ENCODE results near the gene KMT2E.
"Not testable (repeated sequence)": the region's sequence is repeated elsewhere in the genome, so short reads cannot be mapped to it uniquely, and the experiment has no call there.

The KMT2E gene, protein sequence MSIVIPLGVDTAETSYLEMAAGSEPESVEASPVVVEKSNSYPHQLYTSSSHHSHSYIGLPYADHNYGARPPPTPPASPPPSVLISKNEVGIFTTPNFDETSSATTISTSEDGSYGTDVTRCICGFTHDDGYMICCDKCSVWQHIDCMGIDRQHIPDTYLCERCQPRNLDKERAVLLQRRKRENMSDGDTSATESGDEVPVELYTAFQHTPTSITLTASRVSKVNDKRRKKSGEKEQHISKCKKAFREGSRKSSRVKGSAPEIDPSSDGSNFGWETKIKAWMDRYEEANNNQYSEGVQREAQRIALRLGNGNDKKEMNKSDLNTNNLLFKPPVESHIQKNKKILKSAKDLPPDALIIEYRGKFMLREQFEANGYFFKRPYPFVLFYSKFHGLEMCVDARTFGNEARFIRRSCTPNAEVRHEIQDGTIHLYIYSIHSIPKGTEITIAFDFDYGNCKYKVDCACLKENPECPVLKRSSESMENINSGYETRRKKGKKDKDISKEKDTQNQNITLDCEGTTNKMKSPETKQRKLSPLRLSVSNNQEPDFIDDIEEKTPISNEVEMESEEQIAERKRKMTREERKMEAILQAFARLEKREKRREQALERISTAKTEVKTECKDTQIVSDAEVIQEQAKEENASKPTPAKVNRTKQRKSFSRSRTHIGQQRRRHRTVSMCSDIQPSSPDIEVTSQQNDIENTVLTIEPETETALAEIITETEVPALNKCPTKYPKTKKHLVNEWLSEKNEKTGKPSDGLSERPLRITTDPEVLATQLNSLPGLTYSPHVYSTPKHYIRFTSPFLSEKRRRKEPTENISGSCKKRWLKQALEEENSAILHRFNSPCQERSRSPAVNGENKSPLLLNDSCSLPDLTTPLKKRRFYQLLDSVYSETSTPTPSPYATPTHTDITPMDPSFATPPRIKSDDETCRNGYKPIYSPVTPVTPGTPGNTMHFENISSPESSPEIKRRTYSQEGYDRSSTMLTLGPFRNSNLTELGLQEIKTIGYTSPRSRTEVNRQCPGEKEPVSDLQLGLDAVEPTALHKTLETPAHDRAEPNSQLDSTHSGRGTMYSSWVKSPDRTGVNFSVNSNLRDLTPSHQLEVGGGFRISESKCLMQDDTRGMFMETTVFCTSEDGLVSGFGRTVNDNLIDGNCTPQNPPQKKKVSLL (N-terminal part only)

DNA sequence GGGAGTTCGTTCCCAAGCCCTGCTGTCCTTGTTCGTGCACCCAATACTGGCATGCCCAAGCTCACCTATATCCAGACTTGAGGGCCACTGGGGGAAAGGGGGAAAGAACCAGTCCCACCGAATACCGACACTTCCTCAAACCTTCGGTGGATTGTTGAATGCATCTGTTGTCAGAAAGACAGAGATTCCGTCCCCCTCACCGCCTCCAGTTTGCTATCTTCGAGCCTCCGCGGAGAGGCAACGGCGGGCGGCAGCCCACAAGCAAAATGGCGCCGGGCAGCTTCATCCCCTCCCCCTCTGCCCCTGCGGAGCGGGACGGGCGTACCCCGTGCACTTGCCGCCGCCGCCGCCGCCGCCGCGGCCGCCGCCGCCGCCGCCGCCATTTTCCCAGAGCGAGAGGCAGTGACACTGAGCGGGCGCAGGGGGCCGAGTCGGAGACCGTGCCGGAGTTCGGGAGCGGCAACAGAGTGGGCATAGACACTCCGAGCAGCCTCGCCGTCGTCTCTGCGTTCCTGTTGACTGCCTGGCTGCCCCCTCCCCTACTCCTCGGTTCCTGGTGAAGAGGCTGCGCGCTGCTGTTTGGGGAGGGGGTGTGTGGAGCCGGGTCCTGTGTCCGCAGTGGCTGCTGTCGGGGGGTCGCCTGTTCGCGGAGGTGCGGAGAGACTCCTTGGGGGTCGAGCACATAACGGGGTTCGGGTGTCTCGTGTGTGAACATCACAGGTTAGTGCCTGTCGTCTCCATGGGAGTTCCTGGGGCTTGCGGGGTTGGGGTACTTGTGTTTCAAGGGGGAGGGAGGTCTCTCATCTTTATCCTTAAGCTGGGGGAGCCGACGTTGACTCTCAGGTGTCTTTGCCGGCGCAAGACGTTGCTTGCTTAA lies at the start of gene KMT2E:
TSS of gene KMT2E (plus strand) at position 390 of the 877 bp plus-strand sequence. CDS start 26,748 bp downstream, outside the sequence.
- DNase-seq: peak; percentile 93

DNA sequence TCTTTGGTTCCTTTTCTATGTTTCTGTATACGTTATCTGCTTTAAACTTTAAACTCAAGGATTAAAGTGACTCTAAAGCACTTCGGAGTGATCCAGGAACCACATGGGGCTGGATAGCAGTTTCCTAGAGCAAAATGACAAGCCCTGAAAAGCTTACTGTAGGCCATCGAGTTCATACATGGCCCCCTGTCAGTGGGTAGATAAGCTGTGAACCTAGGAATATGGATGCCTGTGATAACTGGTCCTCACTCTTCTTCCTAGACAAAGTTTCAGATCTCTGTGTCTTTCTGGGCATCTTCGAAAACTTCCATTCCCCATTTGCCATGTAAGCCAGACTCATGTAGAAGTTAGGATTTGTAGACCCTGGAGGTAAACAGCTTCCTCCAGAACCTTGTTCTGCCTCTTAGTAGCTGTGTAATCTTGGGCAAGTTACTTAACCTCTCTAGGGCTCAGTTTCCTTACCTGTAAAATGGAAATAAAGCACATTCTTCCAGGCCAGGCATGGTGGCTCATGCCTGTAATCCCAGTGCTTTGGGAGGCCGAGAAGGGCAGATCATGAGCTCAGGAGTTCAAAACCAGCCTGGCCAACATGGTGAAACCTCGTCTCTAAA lies 49.3 kb upstream of the KMT2E start:
- DNase-seq: no peak

DNA sequence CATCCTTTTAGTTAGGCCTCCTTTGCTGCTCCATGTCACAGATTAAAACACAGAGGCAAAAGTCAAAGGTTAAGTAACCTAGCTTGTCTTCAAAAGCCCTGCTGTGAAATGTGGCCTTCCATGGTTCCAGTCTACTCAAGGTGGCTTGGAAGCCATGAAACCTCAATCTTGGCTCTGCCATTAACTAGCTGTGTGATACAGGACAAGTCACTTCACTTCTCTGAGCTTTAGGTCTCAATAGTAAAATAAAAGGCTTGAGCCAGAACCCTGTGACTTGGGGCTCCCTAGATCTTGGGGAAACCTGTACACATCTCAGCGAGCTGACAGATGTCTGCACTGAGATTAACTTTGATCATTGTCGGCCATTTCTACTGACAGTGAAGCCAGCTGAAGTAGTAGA lies 48.0 kb upstream of the KMT2E start:
- DNase-seq: no peak

DNA sequence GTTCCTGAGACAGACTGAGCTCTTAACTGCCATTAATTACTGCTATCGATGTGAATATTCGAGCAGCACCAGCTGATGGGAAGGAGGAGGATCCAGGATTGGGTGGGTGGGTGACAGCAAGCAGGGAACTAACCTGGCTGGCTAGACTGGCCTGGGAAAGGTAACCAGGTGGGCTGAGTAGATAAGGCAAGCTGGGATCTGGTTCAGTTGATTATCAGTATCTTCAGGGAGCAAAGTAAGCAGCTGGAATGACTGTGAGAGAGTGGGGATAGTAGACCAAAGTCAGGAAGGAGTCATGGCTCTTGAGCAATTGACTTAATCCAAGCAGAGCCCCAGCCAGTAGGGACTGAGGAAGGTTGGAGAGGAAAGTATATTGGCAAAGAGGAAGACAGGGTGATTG lies 46.9 kb upstream of the KMT2E start:
- no peak for DNase-seq

DNA sequence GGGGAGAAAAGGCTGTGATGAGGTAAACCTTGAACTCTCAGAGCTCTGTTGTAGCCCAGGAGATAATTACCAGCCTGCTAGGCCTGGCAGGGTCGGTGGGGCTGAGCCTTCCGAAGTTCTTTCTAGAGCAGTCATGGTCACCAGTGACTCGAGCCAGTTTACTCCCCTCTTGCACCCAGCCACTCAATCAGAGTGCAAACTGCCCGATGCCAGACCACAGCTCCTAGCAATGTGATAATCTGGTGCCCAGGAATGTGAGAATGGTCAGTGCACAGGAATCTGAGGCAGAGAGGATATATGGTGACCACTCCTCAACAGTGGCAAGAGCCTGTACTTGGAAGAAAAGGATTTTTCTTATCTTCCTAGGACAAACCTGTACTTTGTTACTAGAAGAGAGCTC lies 46.4 kb upstream of the KMT2E start:
- DNase-seq: no peak

DNA sequence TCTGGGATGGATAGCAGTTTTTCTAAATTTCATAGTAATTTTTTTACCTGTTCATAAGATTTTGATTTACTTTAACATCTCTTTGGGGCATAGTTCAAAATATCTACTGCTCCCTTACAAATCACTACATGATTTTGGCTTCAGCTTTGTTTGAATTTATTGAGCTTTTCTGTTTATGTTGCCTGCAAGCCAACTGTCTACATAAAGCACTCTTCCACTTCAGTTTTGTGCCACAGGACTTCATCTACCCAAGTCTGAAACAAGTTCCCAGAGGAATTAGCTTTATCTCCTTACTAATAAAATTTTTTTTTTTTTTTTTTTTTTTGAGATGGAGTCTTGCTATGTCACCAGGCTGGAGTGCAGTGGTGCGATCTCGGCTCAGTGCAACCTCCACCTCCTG lies 45.4 kb upstream of the KMT2E start:
- DNase-seq: no peak

DNA sequence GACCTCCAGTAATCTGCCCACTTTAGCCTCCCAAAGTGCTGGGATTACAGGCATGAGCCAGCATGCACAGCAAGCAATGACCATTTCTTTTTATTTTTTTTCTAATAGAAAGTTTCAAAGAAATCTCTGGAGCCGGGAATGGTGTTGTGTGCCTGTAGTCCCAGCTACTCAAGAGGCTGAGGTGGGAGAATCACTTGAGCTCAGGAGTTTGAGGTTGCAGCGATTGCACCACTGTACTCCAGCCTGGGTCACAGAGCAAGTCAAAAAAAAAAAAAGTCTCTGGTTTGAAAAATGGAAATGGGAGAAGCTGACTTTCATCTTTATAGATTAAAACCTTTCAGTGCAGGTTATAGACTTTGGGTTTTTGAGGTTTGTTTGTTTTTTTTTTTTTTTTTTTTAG lies 44.8 kb upstream of the KMT2E start:
- DNase-seq: no peak

DNA sequence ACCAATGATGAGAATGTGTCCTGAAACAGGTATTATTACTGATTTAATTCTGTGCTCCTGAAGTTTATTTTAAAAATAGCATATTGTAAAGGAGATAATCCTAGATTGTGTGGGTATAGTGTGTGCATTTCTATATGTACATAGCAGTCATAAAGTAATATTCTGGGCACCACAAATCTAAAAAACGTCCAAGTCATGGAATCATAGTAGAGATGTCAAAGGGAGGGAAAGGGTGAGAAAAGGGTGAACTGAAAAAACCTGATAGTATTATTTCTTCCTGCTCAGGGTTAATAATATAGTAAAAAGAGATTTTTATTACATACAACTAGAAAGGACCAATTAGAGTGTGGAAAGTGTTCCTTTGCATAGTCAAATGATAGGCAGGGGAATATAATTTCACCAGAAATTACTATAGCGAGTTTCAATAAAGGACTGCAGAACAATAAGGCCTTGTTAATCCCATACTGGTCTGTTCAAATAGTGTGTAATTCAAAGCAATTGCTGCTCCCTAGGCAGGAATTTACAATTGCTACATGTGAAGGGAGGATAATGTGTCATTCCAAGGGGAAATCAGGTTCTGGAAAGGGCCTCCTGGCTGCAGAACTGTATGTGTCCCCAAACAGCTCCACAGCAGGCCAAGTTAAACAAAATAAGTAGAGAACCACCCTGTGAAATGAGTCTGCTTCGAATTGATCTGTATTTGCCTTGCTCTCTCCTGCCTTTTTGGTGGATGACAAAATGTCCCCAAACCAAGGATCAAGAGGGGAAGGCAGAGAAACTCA lies 42.5 kb upstream of the KMT2E start:
- no peak for DNase-seq

DNA sequence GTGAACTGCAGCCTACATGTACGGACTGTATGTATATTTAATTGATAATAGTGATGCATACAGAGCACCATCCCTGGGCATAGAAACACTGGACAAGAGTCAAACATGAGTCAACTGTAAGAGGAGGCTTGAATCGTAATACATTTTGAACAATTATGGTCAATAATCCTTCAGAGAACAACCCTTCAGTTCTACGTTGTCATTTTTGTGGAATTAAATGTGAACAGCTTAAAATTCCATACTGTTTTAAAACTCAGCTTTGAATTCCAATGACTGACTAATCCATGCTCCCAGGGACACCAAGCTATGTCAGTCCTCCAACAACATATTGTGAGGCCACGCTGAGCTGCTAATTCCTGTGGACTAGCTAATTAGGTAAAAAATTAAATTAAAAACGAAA lies 41.5 kb upstream of the KMT2E start:
- DNase-seq: no peak

DNA sequence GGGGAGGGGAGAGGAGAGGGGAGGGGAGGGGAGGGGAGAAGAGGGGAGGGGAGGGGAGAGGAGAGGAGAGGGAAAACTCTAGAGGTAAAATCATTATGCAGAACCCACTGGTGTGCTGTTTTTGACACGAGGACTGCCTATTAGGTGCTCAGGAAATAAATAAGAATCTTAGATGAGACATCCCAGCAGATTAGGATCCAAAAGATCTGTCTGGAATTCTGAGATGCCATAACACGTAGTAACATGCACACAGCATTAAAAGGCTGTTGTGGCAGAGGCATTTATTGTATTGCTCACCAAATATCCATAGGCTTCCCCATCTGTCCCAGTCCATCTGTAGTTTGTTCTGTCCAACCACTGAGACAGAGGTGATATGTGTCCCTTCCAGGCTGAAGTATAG lies 40.8 kb upstream of the KMT2E start:
- no peak for DNase-seq

DNA sequence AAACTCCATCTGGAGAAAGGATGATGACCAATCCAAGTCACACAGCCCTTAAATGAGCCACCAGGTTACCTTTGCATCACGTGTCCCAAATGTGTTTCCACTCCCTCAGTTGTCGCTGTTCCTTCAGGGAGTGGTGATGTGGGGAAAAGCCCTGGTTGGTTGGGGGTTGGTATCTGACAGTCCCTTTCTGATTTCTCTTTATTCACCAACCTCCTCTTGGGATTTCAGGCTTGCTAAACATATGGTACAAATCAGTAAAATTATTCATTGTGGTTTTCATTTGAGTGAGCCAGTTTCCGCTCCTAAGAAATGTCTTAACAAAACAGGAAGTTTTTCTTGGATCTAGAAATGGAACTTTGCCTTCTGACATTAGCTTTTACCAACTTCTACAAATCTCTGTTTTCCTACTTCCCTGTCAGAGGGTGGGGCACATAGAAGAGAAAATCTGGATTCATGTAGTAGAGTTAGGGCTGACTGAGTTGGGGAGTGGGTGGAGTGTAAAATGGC lies 40.0 kb upstream of the KMT2E start:
- DNase-seq: no peak

DNA sequence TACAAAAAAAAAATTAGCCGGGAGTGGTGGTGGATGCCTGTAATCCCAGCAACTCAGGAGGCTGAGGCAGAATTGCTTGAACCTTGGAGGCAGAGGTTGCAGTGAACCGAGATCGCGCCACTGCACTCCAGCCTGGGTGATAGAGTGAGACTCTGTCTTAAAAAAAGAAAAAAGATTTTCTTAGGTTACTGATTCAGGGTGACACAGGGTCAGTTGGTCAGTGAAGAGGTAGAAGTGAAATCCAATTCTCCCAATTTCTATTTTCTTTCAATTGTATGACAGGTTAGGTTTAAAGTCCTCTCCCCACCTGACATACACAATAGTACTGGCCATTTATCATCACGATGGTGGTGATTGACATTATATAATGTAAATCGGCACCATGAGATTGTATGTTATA lies 38.5 kb upstream of the KMT2E start:
- not testable (repeated sequence) for DNase-seq

DNA sequence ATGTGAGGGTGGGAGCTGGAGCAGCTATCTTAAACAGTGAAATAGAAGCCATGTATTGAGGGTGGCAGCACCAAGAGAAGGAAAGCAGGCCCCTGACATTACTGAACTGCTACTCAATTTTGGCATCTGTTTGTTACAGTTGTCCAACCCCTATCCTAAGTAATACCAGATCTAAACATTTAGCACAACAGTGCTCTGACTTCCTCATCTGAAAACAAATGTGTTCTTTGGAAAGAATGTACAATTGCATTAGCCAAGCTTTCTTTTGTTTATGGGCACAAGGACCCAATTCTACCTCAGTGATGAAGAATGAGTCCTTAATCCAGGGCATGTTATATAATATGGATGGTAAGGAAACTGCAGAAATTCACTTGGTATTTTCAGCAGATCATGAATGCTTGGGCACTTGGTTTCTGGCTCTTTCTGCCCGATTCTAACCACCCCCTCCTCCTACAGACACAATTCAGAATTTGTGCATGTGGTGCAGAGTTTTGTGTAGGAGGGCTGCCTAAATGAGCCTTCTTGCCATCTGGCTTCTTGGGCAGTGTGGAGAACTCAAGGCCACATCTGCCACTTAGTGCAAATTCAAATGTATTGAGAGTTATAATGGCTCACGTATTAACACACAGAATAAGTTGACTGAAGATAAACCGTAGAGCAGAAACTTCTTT lies 36.9 kb upstream of the KMT2E start:
- DNase-seq: no peak

DNA sequence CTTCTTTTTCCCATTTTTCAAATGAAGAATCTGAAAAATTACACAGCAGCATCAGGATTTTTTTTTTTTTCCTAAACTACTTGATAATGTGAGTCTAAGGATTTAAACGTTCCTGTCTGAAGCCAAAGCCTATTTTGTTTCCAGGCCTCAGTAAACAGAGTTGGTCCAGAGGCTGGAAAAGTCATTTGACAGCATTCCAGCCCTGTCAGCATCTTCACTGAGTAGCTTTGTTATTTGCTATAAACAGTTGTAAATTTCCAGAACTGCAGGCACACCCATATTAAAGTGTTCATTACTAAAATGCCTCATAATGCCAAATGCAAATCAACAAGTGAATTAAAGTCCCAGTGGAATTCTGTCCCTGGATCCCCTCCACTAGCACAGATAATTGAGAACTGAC lies 35.5 kb upstream of the KMT2E start:
- DNase-seq: no peak

DNA sequence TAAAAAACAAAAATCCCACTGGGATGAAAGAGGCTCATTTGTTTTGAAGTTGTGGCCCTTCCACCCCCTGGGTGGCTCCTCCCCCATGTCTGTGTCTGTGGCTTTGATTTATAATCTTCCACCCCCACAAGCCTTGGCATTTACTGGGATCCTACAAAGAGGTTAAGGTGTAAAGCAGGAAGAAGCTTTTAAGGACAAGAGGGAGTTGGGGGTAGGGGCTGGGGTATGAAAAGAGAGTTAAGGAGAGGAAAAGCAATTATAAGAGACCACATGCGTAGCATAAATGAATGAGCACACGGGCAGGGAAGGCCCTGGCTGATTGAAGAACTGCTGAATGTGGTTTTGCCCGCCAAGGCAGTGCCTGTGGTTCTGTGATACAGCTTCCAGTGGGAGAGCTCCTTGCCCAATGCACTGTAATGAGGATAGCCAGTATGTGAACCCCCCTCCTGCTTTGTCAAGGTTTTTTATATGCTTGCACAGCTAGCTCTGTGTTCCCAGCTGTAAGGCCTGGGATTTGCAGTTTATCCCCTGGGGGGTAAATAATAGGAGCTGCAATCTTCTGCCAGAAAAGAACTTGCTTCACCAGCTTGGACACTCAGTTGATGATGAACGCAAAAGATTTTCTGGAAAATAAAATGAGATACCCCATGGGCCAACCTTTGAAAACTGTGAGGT lies 34.7 kb upstream of the KMT2E start:
- no peak for DNase-seq

DNA sequence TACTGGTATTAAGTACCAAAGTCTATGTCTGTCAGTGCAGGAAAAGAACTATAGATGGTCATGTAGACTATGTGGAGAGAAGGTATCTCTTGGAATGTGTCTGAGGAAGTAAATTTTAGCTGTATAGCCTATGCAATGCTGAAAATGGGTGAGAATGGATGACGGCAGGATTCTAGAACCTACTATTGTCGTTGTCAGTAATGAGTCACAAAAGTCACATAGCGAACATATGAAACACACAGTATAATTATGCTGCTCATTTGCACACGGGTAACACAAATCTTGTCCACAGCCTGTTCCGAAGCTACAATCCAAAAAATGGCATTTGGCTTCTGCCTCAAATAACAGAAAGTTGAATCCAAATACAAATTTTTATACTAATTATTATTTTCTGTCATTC lies 33.6 kb upstream of the KMT2E start:
- no peak for DNase-seq

DNA sequence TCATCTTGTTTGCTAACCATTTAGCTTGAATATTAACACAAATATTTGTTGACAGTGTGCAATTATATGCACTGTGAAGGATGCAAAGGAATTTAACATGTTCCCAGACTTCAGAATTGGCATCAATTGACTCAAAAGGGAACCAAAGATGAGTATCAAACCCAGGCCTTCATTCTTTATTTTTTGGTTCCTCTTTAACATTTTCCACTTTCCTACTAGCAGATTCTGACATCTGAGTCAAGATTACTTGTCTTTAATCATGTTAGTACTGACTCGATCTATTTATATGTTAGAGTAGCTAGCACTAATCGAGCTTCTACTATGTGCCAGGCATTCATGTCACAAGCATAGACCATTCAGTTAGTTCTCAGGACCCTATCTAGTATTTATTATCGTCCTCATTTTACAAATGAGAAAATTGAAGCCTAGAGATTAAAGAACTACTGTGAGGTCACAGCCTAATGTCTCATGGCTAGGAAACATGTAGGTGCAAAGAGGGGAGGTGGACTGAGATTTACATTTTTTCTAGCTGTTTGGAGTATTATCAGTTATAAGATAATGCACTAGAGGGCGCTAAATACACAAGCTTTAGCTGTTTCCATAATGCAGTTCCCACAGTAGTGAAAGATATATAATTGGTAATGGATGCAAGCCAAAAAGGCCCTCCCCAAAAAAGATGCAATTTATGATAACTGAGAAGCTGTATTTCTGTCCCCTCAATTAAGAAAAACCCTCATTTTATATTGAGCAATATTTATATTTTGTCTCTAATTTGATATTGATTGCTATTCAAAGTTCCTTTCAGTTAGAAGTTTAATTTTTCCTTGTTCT lies 32.9 kb upstream of the KMT2E start:
- DNase-seq: no peak

DNA sequence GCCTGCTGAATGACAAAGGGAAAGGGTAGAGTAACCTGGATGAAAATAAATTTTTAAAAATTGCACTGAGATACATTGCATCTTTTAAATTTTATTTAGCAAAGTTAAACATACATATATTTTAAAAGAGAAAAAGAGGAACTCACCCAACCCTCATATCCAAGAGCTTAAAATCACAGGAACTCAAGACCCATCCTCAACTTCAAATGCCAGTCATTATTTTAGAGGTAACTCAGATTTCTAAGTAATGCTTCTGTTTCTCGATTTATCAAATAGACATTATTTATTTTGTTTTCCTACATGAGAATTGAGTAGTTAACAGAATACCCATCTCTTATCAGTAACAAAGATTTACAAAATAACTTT lies 32.4 kb upstream of the KMT2E start:
- no peak for DNase-seq

All from CD4-positive, alpha-beta T cell treated with Interleukin-17A for 4 hours (primary cell).